Endothelial cell of umbilical vein (primary cell): Measurements from ENCODE around the gene NFATC3.

Experiments used
- CTCF ChIP-seq, 2 donors: IDR thresholded peaks; 1 replicate in 1 of 2; 2 replicates in 1 of 2; pipeline ENCODE4 v1.5.1; 2011; ENCODE audit warnings: low read length in 2 of 2, mild to moderate bottlenecking in 2 of 2, moderate library complexity in 2 of 2, control low read depth in 1 of 2, inconsistent platforms in 1 of 2, low read depth in 1 of 2; ENCODE audit not compliant: insufficient read depth in 1 of 2; ENCODE audit errors: extremely low read depth in 1 of 2
- MYC ChIP-seq: IDR thresholded peaks from one replicate; pipeline ENCODE4 v1.6.1; 2011; ENCODE audit warnings: mild to moderate bottlenecking, low read depth, low read length
- POLR2A ChIP-seq: IDR thresholded peaks from 2 replicates; pipeline ENCODE4 v1.6.1; 2012; ENCODE audit warnings: low read depth, mild to moderate bottlenecking, control low read depth, low read length

DNA sequence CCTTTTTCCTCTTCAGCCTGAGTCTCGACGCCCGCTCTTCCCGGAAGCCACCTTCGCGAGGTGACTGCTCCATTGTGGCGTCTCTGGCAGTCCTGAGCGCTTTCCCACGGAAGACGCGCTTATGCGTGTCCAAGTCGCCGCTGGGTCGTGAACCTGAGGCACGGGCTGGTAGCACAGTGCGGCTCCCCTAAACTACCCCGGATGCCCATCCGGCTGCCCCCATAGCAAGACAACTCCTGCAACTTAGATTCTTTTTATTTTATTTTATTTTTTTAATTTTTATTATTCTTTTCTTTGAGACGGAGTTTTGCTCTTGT, 152.8 kb downstream of the NFATC3 start:
- TF ChIP-seq POLR2A (no peak), CTCF (IDR thresholded peaks at IDR 0.05; ENCODE audit: extremely low read depth in 1 of 2, insufficient read depth in 1 of 2, low read depth in 1 of 2, low read length in 2 of 2) (no peak), MYC (no peak)
